HepG2 (cell line): ENCODE measurements around the gene ATP8A2.

Experiments
- CTCF ChIP-seq: sonication (generic); formaldehyde crosslinking; IDR thresholded peaks from 2 replicates; pipeline ENCODE4 v1.5.0; 2020; ENCODE audit warnings: mild to moderate bottlenecking, missing genetic modification reagents, moderate library complexity
- EP300 ChIP-seq, 3 experiments: sonication (generic) in 1 of 3; formaldehyde crosslinking in 1 of 3; IDR thresholded peaks; 2 replicates each; pipeline versions ENCODE4 v1.5.1 to v1.6.1; 2011 to 2020; ENCODE audit warnings: low read depth in 2 of 3, low read length in 2 of 3, borderline replicate concordance in 1 of 3, improper control_type of control experiment in 1 of 3, mild to moderate bottlenecking in 1 of 3, missing genetic modification reagents in 1 of 3, moderate library complexity in 1 of 3
- GPBP1L1 ChIP-seq: sonication (generic); formaldehyde crosslinking; IDR thresholded peaks from 2 replicates; pipeline ENCODE4 v1.5.0; 2020; ENCODE audit warnings: mild to moderate bottlenecking, missing genetic modification reagents
- KDM5B ChIP-seq: sonication (generic); formaldehyde crosslinking; IDR thresholded peaks from 2 replicates; pipeline ENCODE4 v1.4.0; 2020; ENCODE audit warnings: missing genetic modification reagents, mild to moderate bottlenecking, borderline replicate concordance
- MTF2 ChIP-seq: sonication (generic); formaldehyde crosslinking; IDR thresholded peaks from 2 replicates; pipeline ENCODE4 v1.5.0; 2020; ENCODE audit warnings: missing genetic modification reagents, borderline replicate concordance
- MXD3 ChIP-seq: IDR thresholded peaks from 2 replicates; pipeline ENCODE4 v1.6.1; 2016; ENCODE audit warnings: mild to moderate bottlenecking, missing biosample characterization, missing genetic modification reagents
- ZNF274 ChIP-seq: sonication (generic); formaldehyde crosslinking; IDR thresholded peaks from 2 replicates; pipeline ENCODE4 v1.5.1; 2020; ENCODE audit warnings: mild to moderate bottlenecking, missing genetic modification reagents
- ZNF326 ChIP-seq: sonication (generic); formaldehyde crosslinking; IDR thresholded peaks from 2 replicates; pipeline ENCODE4 v1.4.0; 2020; ENCODE audit warnings: missing genetic modification reagents, borderline replicate concordance
- ZNF572 ChIP-seq: sonication (generic); formaldehyde crosslinking; IDR thresholded peaks from 2 replicates; pipeline ENCODE4 v1.5.1; 2020; ENCODE audit warnings: mild to moderate bottlenecking, missing genetic modification reagents

GRCh38 chr13:25905611-25906010, 533.8 kb downstream of the ATP8A2 start:
- TF ChIP-seq MXD3 (CRISPR knock-in tag) (no peak), ZNF274 (CRISPR knock-in tag) (no peak), MTF2 (no peak), ZNF326 (CRISPR knock-in tag) (no peak), ZNF572 (CRISPR knock-in tag) (no peak), GPBP1L1 (CRISPR knock-in tag) (no peak), KDM5B (no peak), CTCF (CRISPR knock-in tag) (no peak), EP300 (IDR thresholded peaks at IDR 0.05; ENCODE audit: low read depth in 2 of 2, low read length in 2 of 2) (no peak), EP300 (CRISPR knock-in tag; IDR thresholded peaks at IDR 0.05; ENCODE audit: borderline replicate concordance) (no peak)
